Measurements from ENCODE around the gene PSMD8.

Gene PSMD8

GRCh38 chr19:38371081-38371480, 3.3 kb upstream of the PSMD8 start:
- Histone ChIP-seq H3K4me2 (ENCODE audit: low read depth, low read length, poor library complexity, severe bottlenecking) (no peak overlapping the region), H3K4me3 (ENCODE audit: low read length, poor library complexity, severe bottlenecking) (no peak overlapping the region), H3K9me3 (ENCODE audit: insufficient read depth, low read depth, low read length) (no peaks in the 10 kb centered on the region), H3K36me3 (ENCODE audit: insufficient read depth, low read length) (no peaks in the 10 kb centered on the region), H3K79me2 (ENCODE audit: insufficient read depth, low read length) (peaks cover 15% of the 10 kb centered on the region), H3K9ac (ENCODE audit: low read depth, low read length, poor library complexity, severe bottlenecking) (no peak overlapping the region), H3K9me2 (replicated peaks; ENCODE audit: low read depth, low read length) (no peaks in the 10 kb centered on the region), H4K20me1 (ENCODE audit: insufficient read depth, low read length, poor library complexity, severe bottlenecking) (peaks cover 9% of the 10 kb centered on the region), H3K27me3 (ENCODE audit: insufficient read depth, low read length, poor library complexity, severe bottlenecking) (no peaks in the 10 kb centered on the region), H3K4me1 (ENCODE audit: insufficient read depth, low read length, poor library complexity, severe bottlenecking) (peaks cover 15% of the 10 kb centered on the region), H2AFZ (ENCODE audit: low read length) (no peak overlapping the region), H3F3A (ENCODE audit: low read depth) (no peaks in the 10 kb centered on the region)
- no peak for TF ChIP-seq EZH2phosphoT487 (IDR thresholded peaks at IDR 0.05; ENCODE audit: borderline replicate concordance)
- no peak for TF ChIP-seq CTCF (conservative IDR thresholded peaks at IDR 0.05; ENCODE audit: low read length)

GRCh38 chr19:38373907-38374331, 452 bp upstream of the PSMD8 start:
- Histone ChIP-seq H3K4me3 (ENCODE audit: low read length, poor library complexity, severe bottlenecking) (peak overlapping the region; percentile 72), H3K27me3 (ENCODE audit: insufficient read depth, low read length, poor library complexity, severe bottlenecking) (no peaks in the 10 kb centered on the region), H3K4me1 (ENCODE audit: insufficient read depth, low read length, poor library complexity, severe bottlenecking) (peaks cover 20% of the 10 kb centered on the region), H3K36me3 (ENCODE audit: insufficient read depth, low read length) (peaks cover under 1% of the 10 kb centered on the region; the same call in 1 of the 2 replicates), H3K9ac (ENCODE audit: low read depth, low read length, poor library complexity, severe bottlenecking) (peak overlapping the region; percentile 70), H2AFZ (ENCODE audit: low read length) (peak overlapping the region; percentile 87), H3F3A (ENCODE audit: low read depth) (no peaks in the 10 kb centered on the region), H3K79me2 (ENCODE audit: insufficient read depth, low read length) (peaks cover 42% of the 10 kb centered on the region), H4K20me1 (ENCODE audit: insufficient read depth, low read length, poor library complexity, severe bottlenecking) (peaks cover 21% of the 10 kb centered on the region), H3K9me3 (ENCODE audit: insufficient read depth, low read depth, low read length) (no peaks in the 10 kb centered on the region), H3K4me2 (ENCODE audit: low read depth, low read length, poor library complexity, severe bottlenecking) (peak overlapping the region; percentile 91), H3K9me2 (replicated peaks; ENCODE audit: low read depth, low read length) (no peaks in the 10 kb centered on the region)
- TF ChIP-seq EZH2phosphoT487 (IDR thresholded peaks at IDR 0.05; ENCODE audit: borderline replicate concordance) (no peak), CTCF (conservative IDR thresholded peaks at IDR 0.05; ENCODE audit: low read length) (no peak)

- no peak for TF ChIP-seq CTCF (conservative IDR thresholded peaks at IDR 0.05; ENCODE audit: low read length)
- no peak for TF ChIP-seq EZH2phosphoT487 (IDR thresholded peaks at IDR 0.05; ENCODE audit: borderline replicate concordance)
- H2AFZ ChIP-seq (ENCODE audit: low read length), result peak overlapping the region; percentile 72
Observed at GRCh38 chr19:38375098-38375493, 725 bp downstream of the PSMD8 start.

More at GRCh38 chr19:38375098-38375493, 725 bp downstream of the PSMD8 start:
- Histone ChIP-seq H3K36me3 (ENCODE audit: insufficient read depth, low read length) (peaks cover 10% of the 10 kb centered on the region; the same call in 1 of the 2 replicates), H3K27me3 (ENCODE audit: insufficient read depth, low read length, poor library complexity, severe bottlenecking) (no peaks in the 10 kb centered on the region), H3K9me2 (replicated peaks; ENCODE audit: low read depth, low read length) (no peaks in the 10 kb centered on the region), H3K4me2 (ENCODE audit: low read depth, low read length, poor library complexity, severe bottlenecking) (peak overlapping the region; percentile 99), H3F3A (ENCODE audit: low read depth) (no peaks in the 10 kb centered on the region), H4K20me1 (ENCODE audit: insufficient read depth, low read length, poor library complexity, severe bottlenecking) (peaks cover 21% of the 10 kb centered on the region), H3K9ac (ENCODE audit: low read depth, low read length, poor library complexity, severe bottlenecking) (peak overlapping the region; percentile 83), H3K79me2 (ENCODE audit: insufficient read depth, low read length) (peaks cover 49% of the 10 kb centered on the region), H3K9me3 (ENCODE audit: insufficient read depth, low read depth, low read length) (no peaks in the 10 kb centered on the region), H3K4me1 (ENCODE audit: insufficient read depth, low read length, poor library complexity, severe bottlenecking) (peaks cover 20% of the 10 kb centered on the region), H3K4me3 (ENCODE audit: low read length, poor library complexity, severe bottlenecking) (peak overlapping the region; percentile 80)
